GDM1 (cell line): ENCODE results near the gene OR10D3.

Source experiments
- DNase-seq: peaks from one replicate; lab custom pipeline; 2025; lab: John Stamatoyannopoulos, UW

OR10D3 gene

GRCh38 chr11:124194293-124195188, 11.4 kb downstream of the OR10D3 start:
- DNase-seq: no peak

GRCh38 chr11:124195189-124195734, 12.1 kb downstream of the OR10D3 start:
- peak; percentile 25 for DNase-seq

- DNase-seq: no peak
Observed at GRCh38 chr11:124197999-124198398, 14.9 kb downstream of the OR10D3 start.

GRCh38 chr11:124198897-124199296, 15.8 kb downstream of the OR10D3 start:
- DNase-seq: no peak

GRCh38 chr11:124199702-124200101, 16.6 kb downstream of the OR10D3 start:
- DNase-seq: no peak

- DNase-seq: no peak
Observed at GRCh38 chr11:124200671-124201070, 17.5 kb downstream of the OR10D3 start.

- no peak for DNase-seq
Observed at GRCh38 chr11:124202951-124203350, 19.8 kb downstream of the OR10D3 start.

GRCh38 chr11:124204008-124204407, 20.9 kb downstream of the OR10D3 start:
- DNase-seq: no peak

- peak; percentile 5 for DNase-seq
Observed at GRCh38 chr11:124207102-124207792, 24.1 kb downstream of the OR10D3 start.

- no peak for DNase-seq
Observed at GRCh38 chr11:124209824-124210357, 26.7 kb downstream of the OR10D3 start.

GRCh38 chr11:124210421-124210820, 27.3 kb downstream of the OR10D3 start:
- DNase-seq: no peak

GRCh38 chr11:124211321-124211720, 28.2 kb downstream of the OR10D3 start:
- no peak for DNase-seq

GRCh38 chr11:124214027-124214426, 30.9 kb downstream of the OR10D3 start:
- DNase-seq: no peak

- no peak for DNase-seq
Observed at GRCh38 chr11:124219126-124219525, 36.0 kb downstream of the OR10D3 start.

- DNase-seq: no peak
Observed at GRCh38 chr11:124222407-124222806, 39.3 kb downstream of the OR10D3 start.

GRCh38 chr11:124224618-124225423, 41.7 kb downstream of the OR10D3 start:
- DNase-seq: peak; percentile 44

- no peak for DNase-seq
Observed at GRCh38 chr11:124225471-124225870, 42.3 kb downstream of the OR10D3 start.

- no peak for DNase-seq
Observed at GRCh38 chr11:124233376-124233775, 50.2 kb downstream of the OR10D3 start.
